HEK293T (cell line): Measurements from ENCODE around the gene DPP3.

Source experiments
- FOXA1 ChIP-seq: fragments of 450-650 bp; IDR thresholded peaks from 2 replicates; pipeline ENCODE4 v1.6.1; 2016; ENCODE audit warnings: mild to moderate bottlenecking
- FOXM1 ChIP-seq: fragments of 450-650 bp; IDR thresholded peaks from 2 replicates; pipeline ENCODE4 v1.6.1; 2017; ENCODE audit warnings: mild to moderate bottlenecking, borderline replicate concordance
- NFRKB ChIP-seq: fragments of 450-650 bp; IDR thresholded peaks from 2 replicates; pipeline ENCODE4 v1.6.1; 2016; ENCODE audit warnings: mild to moderate bottlenecking, moderate library complexity
- SP1 ChIP-seq: fragments of 450-650 bp; IDR thresholded peaks from 2 replicates; pipeline ENCODE4 v1.6.1; 2017

DNA sequence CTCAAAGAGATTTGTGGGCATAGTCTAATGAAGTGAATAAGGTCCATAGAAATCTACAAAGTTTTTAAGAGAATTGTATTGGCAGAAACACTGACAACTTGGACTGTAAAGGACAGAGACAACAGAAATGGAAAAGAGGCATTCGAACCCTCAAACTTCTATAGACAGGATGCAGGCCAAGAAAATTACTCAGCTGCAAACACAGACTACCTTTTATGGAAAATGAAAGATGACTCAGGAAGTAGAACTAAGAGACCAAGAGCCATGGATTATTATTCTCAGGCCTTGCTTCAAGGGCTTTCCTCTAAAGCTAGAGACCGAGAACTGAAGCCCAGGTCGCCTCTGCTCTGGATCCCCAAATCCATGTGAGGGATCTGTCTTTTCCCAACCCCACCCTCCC, 17.3 kb upstream of the DPP3 start:
- TF ChIP-seq NFRKB (no peak), FOXA1 (no peak), SP1 (no peak), FOXM1 (no peak)
